WTC11 (cell line): ENCODE results near the gene SMAP1. TPM values are rescaled to one million over a fixed set of nuclear protein-coding genes. Genes with fewer than 3 reads are reported as not detected.

ENCODE experiments used
- ATAC-seq: fragments of 200-7000 bp; cut with Tn5 transposase; 2 replicates; pipeline ENCODE4 v1.10.0; 2021; ENCODE audit warnings: mild to moderate bottlenecking, moderate library complexity
- CTCF ChIA-PET: fragments of 300-600 bp; sonication (Branson Sonifier 250); formaldehyde crosslinking; loops from one replicate; lab custom pipeline; 2021; ENCODE audit warnings: antibody characterized with exemption; lab: Charles Lee
- POLR2A ChIA-PET: fragments of 350-600 bp; sonication (Branson Sonifier 250); formaldehyde crosslinking; loops from one replicate; lab custom pipeline; 2021; ENCODE audit warnings: antibody characterized with exemption; lab: Charles Lee
- DNase-seq: peaks from one replicate; pipeline ENCODE4 v3.0.0; 2021; ENCODE audit warnings: low spot score
- H3K27ac Mint-ChIP-seq: 2 replicates; pipeline ENCODE4 v1.8.0; 2021; ENCODE audit warnings: mixed read lengths
- H3K27me3 Mint-ChIP-seq: 2 replicates; pipeline ENCODE4 v1.8.0; 2021; ENCODE audit warnings: low read depth, mild to moderate bottlenecking, moderate library complexity, mixed read lengths
- H3K36me3 Mint-ChIP-seq: 2 replicates; pipeline ENCODE4 v1.8.0; 2021; ENCODE audit warnings: mixed read lengths
- H3K4me1 Mint-ChIP-seq: 2 replicates; pipeline ENCODE4 v1.8.0; 2022; ENCODE audit warnings: mixed read lengths
- H3K4me3 Mint-ChIP-seq: 2 replicates; pipeline ENCODE4 v1.8.0; 2021; ENCODE audit warnings: mild to moderate bottlenecking, moderate library complexity, mixed read lengths
- H3K9me3 Mint-ChIP-seq: 2 replicates; pipeline ENCODE4 v1.8.0; 2021; ENCODE audit warnings: mixed read lengths
- ELF4 ChIP-seq: sonication (generic); formaldehyde crosslinking; IDR thresholded peaks from 2 replicates; pipeline ENCODE4 v1.8.1; 2022; ENCODE audit warnings: low read depth, mild to moderate bottlenecking, moderate library complexity, missing genetic modification reagents
- MXD4 ChIP-seq: fragments of 250-450 bp; sonication (Bioruptor Pico); IDR thresholded peaks from 2 replicates; pipeline ENCODE4 v1.8.0; 2021; ENCODE audit warnings: mild to moderate bottlenecking, moderate library complexity, borderline replicate concordance
- SMAD3 ChIP-seq: sonication (generic); formaldehyde crosslinking; IDR thresholded peaks from 2 replicates; pipeline ENCODE4 v1.8.0; 2022; ENCODE audit warnings: missing genetic modification reagents, mild to moderate bottlenecking, borderline replicate concordance
- TP53 ChIP-seq: sonication (generic); formaldehyde crosslinking; IDR thresholded peaks from 2 replicates; pipeline ENCODE4 v1.8.1; 2023; ENCODE audit warnings: mild to moderate bottlenecking, missing genetic modification reagents
- USF1 ChIP-seq: sonication (generic); formaldehyde crosslinking; IDR thresholded peaks from 2 replicates; pipeline ENCODE4 v1.8.0; 2022; ENCODE audit warnings: mild to moderate bottlenecking, missing genetic modification reagents
- USF2 ChIP-seq: sonication (generic); formaldehyde crosslinking; IDR thresholded peaks from 2 replicates; pipeline ENCODE4 v1.8.1; 2023; ENCODE audit warnings: mild to moderate bottlenecking, missing genetic modification reagents, moderate library complexity
- ZBTB21 ChIP-seq: sonication (generic); formaldehyde crosslinking; IDR thresholded peaks from 2 replicates; pipeline ENCODE4 v1.8.1; 2023; ENCODE audit warnings: mild to moderate bottlenecking, missing genetic modification reagents, borderline replicate concordance
- ZNF121 ChIP-seq: sonication (generic); formaldehyde crosslinking; IDR thresholded peaks from 2 replicates; pipeline ENCODE4 v1.8.0; 2023; ENCODE audit warnings: missing genetic modification reagents
- ZNF138 ChIP-seq: sonication (generic); formaldehyde crosslinking; conservative IDR thresholded peaks from 2 replicates; pipeline ENCODE4 v1.8.1; 2022; ENCODE audit warnings: mild to moderate bottlenecking, moderate library complexity, missing genetic modification reagents
- ZNF219 ChIP-seq: sonication (generic); formaldehyde crosslinking; IDR thresholded peaks from 2 replicates; pipeline ENCODE4 v1.8.0; 2023; ENCODE audit warnings: missing genetic modification reagents, mild to moderate bottlenecking, borderline replicate concordance
- ZNF232 ChIP-seq: sonication (generic); formaldehyde crosslinking; IDR thresholded peaks from 2 replicates; pipeline ENCODE4 v1.8.0; 2022; ENCODE audit warnings: mild to moderate bottlenecking, missing genetic modification reagents
- ZNF263 ChIP-seq: sonication (generic); formaldehyde crosslinking; IDR thresholded peaks from 2 replicates; pipeline ENCODE4 v1.8.1; 2022; ENCODE audit warnings: low read depth, mild to moderate bottlenecking, moderate library complexity, missing genetic modification reagents
- ZNF317 ChIP-seq: sonication (generic); formaldehyde crosslinking; IDR thresholded peaks from 2 replicates; pipeline ENCODE4 v1.8.1; 2023; ENCODE audit warnings: low read depth, mild to moderate bottlenecking, moderate library complexity, missing genetic modification reagents, borderline replicate concordance
- ZNF532 ChIP-seq: fragments of 250-450 bp; sonication (Bioruptor Pico); IDR thresholded peaks from 2 replicates; pipeline ENCODE4 v1.9.0; 2021; ENCODE audit warnings: mild to moderate bottlenecking, borderline replicate concordance
- ZNF671 ChIP-seq: fragments of 250-450 bp; sonication (Bioruptor Pico); IDR thresholded peaks from 2 replicates; pipeline ENCODE4 v1.8.0; 2021; ENCODE audit warnings: mild to moderate bottlenecking
- total RNA-seq: library from RNA; stranded (reverse); gene quantifications from 3 replicates; pipeline ENCODE4 v1.2.3, GENCODE V29; 2021
- TF ChIP-seq, protein P1 (sequence below): fragments of 250-450 bp; sonication (Bioruptor Pico); IDR thresholded peaks from 2 replicates; pipeline ENCODE4 v1.9.0; 2021; ENCODE audit warnings: mild to moderate bottlenecking
- TF ChIP-seq, protein P2 (sequence below): sonication (generic); formaldehyde crosslinking; IDR thresholded peaks from 2 replicates; pipeline ENCODE4 v1.8.1; 2022; ENCODE audit warnings: low read depth, mild to moderate bottlenecking, moderate library complexity, missing genetic modification reagents, borderline replicate concordance
- TF ChIP-seq, protein P3 (sequence below): sonication (generic); formaldehyde crosslinking; IDR thresholded peaks from 2 replicates; pipeline ENCODE4 v1.8.0; 2023; ENCODE audit warnings: mild to moderate bottlenecking, missing genetic modification reagents
- TF ChIP-seq, protein P4 (sequence below): sonication (generic); formaldehyde crosslinking; conservative IDR thresholded peaks from 2 replicates; pipeline ENCODE4 v1.8.1; 2022; ENCODE audit warnings: mild to moderate bottlenecking, missing genetic modification reagents
- TF ChIP-seq, protein P5 (sequence below): sonication (generic); formaldehyde crosslinking; IDR thresholded peaks from 2 replicates; pipeline ENCODE4 v1.8.1; 2023; ENCODE audit warnings: mild to moderate bottlenecking, missing genetic modification reagents
- TF ChIP-seq, protein P6 (sequence below): fragments of 250-450 bp; sonication (Bioruptor Pico); IDR thresholded peaks from 2 replicates; pipeline ENCODE4 v2.1.2; 2022; ENCODE audit warnings: mild to moderate bottlenecking, moderate library complexity

Gene SMAP1
- total RNA-seq, 1 experiment from 2014 or later, result 29.0 TPM

DNA sequence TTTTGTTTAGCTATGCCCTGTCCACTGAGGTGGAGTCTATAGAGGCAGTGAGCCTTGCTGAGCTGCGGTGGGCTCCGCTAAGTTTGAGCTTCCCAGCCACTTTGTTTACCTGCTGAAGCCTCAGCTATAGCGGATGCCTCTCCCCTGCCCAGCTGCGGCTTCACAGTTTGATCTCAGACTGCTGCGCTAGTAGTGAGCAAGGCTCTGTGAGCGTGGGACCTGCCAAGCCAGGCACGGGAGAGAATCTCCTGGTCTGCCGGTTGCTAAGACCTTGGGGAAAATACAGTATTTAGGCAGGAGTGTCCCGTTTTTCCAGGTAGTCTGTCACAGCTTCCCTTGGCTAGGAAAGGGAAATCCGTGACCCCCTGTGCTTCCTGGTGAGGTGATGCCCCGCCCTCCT lies 138.4 kb downstream of the SMAP1 start:
- H3K27me3 Mint-ChIP-seq, result no peaks in the 10 kb centered on the region
- no peak for DNase-seq
- peaks cover 6% of the 10 kb centered on the region for H3K9me3 Mint-ChIP-seq
- H3K4me3 Mint-ChIP-seq, result no peak overlapping the region
- peaks cover 6% of the 10 kb centered on the region; the same call in 1 of the 2 replicates for H3K36me3 Mint-ChIP-seq
- no peak overlapping the region for H3K27ac Mint-ChIP-seq
- no peak for ATAC-seq
- no peak for TF ChIP-seq ZNF121 (CRISPR knock-in tag)
- no peak for TF ChIP-seq SMAD3 (CRISPR knock-in tag)
- TF ChIP-seq USF2 (CRISPR knock-in tag), result no peak
- TF ChIP-seq, protein P1, sequence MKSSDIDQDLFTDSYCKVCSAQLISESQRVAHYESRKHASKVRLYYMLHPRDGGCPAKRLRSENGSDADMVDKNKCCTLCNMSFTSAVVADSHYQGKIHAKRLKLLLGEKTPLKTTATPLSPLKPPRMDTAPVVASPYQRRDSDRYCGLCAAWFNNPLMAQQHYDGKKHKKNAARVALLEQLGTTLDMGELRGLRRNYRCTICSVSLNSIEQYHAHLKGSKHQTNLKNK, result no peak
- no peak for TF ChIP-seq ZNF532 (CRISPR knock-in tag)
- no peak for TF ChIP-seq ZNF671 (CRISPR knock-in tag)
- TF ChIP-seq ZNF138 (CRISPR knock-in tag), result no peak
- no peak for TF ChIP-seq MXD4 (CRISPR knock-in tag)
- TF ChIP-seq TP53 (CRISPR knock-in tag), result no peak
- TF ChIP-seq, protein P2, sequence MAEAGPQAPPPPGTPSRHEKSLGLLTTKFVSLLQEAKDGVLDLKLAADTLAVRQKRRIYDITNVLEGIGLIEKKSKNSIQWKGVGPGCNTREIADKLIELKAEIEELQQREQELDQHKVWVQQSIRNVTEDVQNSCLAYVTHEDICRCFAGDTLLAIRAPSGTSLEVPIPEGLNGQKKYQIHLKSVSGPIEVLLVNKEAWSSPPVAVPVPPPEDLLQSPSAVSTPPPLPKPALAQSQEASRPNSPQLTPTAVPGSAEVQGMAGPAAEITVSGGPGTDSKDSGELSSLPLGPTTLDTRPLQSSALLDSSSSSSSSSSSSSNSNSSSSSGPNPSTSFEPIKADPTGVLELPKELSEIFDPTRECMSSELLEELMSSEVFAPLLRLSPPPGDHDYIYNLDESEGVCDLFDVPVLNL, result no peak
- TF ChIP-seq, protein P3, sequence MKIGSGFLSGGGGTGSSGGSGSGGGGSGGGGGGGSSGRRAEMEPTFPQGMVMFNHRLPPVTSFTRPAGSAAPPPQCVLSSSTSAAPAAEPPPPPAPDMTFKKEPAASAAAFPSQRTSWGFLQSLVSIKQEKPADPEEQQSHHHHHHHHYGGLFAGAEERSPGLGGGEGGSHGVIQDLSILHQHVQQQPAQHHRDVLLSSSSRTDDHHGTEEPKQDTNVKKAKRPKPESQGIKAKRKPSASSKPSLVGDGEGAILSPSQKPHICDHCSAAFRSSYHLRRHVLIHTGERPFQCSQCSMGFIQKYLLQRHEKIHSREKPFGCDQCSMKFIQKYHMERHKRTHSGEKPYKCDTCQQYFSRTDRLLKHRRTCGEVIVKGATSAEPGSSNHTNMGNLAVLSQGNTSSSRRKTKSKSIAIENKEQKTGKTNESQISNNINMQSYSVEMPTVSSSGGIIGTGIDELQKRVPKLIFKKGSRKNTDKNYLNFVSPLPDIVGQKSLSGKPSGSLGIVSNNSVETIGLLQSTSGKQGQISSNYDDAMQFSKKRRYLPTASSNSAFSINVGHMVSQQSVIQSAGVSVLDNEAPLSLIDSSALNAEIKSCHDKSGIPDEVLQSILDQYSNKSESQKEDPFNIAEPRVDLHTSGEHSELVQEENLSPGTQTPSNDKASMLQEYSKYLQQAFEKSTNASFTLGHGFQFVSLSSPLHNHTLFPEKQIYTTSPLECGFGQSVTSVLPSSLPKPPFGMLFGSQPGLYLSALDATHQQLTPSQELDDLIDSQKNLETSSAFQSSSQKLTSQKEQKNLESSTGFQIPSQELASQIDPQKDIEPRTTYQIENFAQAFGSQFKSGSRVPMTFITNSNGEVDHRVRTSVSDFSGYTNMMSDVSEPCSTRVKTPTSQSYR (CRISPR knock-in tag), result no peak
- TF ChIP-seq, all 79 proteins: peak for 0
- CTCF ChIA-PET, result no interaction called here
- POLR2A ChIA-PET, result no interaction called here
- no peaks in the 10 kb centered on the region for H3K4me1 Mint-ChIP-seq

DNA sequence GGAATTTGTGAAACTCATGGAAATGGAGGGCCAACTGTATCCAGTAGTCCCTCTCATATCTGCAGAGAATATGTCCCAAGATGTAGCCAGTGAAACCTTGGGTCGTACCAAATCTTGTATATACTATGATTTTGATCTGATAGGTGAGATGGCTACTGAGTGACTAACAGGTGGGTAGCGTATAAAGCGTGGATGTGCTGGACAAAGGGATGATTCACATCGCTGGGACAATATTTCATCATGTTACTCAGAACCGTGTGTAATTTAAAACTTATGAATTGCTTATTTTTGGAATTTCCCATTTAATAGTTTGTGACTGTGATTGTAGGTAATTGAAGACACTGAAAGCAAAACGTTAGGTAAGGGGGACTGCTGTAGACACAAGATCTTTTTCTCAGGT lies 144.1 kb downstream of the SMAP1 start:
- H3K4me3 Mint-ChIP-seq, result no peak overlapping the region
- POLR2A ChIA-PET, result no interaction called here

More for the DNA sequence above, 144.1 kb downstream of the SMAP1 start:
- ATAC-seq, result no peak
- DNase-seq, result no peak
- TF ChIP-seq USF1 (CRISPR knock-in tag) (no peak), ELF4 (CRISPR knock-in tag) (no peak), ZNF317 (CRISPR knock-in tag) (no peak), ZNF219 (CRISPR knock-in tag) (no peak), ZNF232 (CRISPR knock-in tag) (no peak), ZBTB21 (CRISPR knock-in tag) (no peak), ZNF263 (CRISPR knock-in tag) (no peak)
- TF ChIP-seq, protein P4, sequence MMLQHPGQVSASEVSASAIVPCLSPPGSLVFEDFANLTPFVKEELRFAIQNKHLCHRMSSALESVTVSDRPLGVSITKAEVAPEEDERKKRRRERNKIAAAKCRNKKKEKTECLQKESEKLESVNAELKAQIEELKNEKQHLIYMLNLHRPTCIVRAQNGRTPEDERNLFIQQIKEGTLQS (CRISPR knock-in tag), result no peak
- TF ChIP-seq, protein P5, sequence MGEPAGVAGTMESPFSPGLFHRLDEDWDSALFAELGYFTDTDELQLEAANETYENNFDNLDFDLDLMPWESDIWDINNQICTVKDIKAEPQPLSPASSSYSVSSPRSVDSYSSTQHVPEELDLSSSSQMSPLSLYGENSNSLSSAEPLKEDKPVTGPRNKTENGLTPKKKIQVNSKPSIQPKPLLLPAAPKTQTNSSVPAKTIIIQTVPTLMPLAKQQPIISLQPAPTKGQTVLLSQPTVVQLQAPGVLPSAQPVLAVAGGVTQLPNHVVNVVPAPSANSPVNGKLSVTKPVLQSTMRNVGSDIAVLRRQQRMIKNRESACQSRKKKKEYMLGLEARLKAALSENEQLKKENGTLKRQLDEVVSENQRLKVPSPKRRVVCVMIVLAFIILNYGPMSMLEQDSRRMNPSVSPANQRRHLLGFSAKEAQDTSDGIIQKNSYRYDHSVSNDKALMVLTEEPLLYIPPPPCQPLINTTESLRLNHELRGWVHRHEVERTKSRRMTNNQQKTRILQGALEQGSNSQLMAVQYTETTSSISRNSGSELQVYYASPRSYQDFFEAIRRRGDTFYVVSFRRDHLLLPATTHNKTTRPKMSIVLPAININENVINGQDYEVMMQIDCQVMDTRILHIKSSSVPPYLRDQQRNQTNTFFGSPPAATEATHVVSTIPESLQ, result no peak
- TF ChIP-seq, protein P6, sequence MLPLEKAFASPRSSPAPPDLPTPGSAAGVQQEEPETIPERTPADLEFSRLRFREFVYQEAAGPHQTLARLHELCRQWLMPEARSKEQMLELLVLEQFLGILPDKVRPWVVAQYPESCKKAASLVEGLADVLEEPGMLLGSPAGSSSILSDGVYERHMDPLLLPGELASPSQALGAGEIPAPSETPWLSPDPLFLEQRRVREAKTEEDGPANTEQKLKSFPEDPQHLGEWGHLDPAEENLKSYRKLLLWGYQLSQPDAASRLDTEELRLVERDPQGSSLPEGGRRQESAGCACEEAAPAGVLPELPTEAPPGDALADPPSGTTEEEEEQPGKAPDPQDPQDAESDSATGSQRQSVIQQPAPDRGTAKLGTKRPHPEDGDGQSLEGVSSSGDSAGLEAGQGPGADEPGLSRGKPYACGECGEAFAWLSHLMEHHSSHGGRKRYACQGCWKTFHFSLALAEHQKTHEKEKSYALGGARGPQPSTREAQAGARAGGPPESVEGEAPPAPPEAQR, result no peak
- Mint-ChIP-seq H3K27me3 (no peaks in the 10 kb centered on the region), H3K9me3 (no peaks in the 10 kb centered on the region), H3K27ac (no peak overlapping the region), H3K4me1 (no peaks in the 10 kb centered on the region), H3K36me3 (no peaks in the 10 kb centered on the region)
- CTCF ChIA-PET, result no interaction called here
